PC-3 (cell line): ENCODE measurements around the gene ARF1. TPM values are rescaled to one million over a fixed set of nuclear protein-coding genes. Genes with fewer than 3 reads are reported as not detected.
A peak's percentile ranks its signal among the peaks of the same experiment; 100 is the strongest.

Source experiments
- ATAC-seq: fragments of 200-7000 bp; cut with Tn5 transposase; 2 replicates; pipeline ENCODE4 v1.9.1; 2020; ENCODE audit warnings: mild to moderate bottlenecking, moderate library complexity
- BruUV-seq: library from RNA; stranded (reverse); fragments of 400-500 nt; replicated peaks from 2 replicates; lab custom pipeline; 2021; lab: Mats Ljungman, UMichigan
- CTCF ChIA-PET: fragments of 300-600 bp; sonication (Branson Sonifier 250); formaldehyde crosslinking; loops from one replicate; lab custom pipeline; 2022; ENCODE audit warnings: antibody characterized with exemption; lab: Charles Lee
- POLR2A ChIA-PET: fragments of 300-600 bp; sonication (Branson Sonifier 250); formaldehyde crosslinking; loops from one replicate; lab custom pipeline; 2022; ENCODE audit warnings: antibody characterized with exemption; ENCODE audit not compliant: unreplicated experiment; lab: Charles Lee
- DNase-seq: peaks from one replicate; pipeline ENCODE4 v3.0.0-alpha.2; 2015
- H2AFZ ChIP-seq: fragments of 300-600 bp; sonication (generic); 2 replicates; pipeline ENCODE4 v1.6.0; 2016; ENCODE audit warnings: antibody characterized with exemption, low read length
- H3F3A ChIP-seq: fragments of 300-600 bp; sonication (generic); one replicate; pipeline ENCODE4 v1.6.0; 2017; ENCODE audit warnings: antibody characterized with exemption, low read length, control low read depth, mild to moderate bottlenecking; ENCODE audit not compliant: unreplicated experiment
- H3K27ac ChIP-seq: fragments of 300-600 bp; sonication (generic); 2 replicates; pipeline ENCODE4 v1.5.1; 2016; ENCODE audit warnings: mild to moderate bottlenecking, low read length
- H3K27me3 ChIP-seq: fragments of 300-600 bp; sonication (generic); 2 replicates; pipeline ENCODE4 v1.6.1; 2016; ENCODE audit warnings: low read length, mixed read lengths
- H3K36me3 ChIP-seq: fragments of 300-600 bp; sonication (generic); 2 replicates; pipeline ENCODE4 v1.6.1; 2016; ENCODE audit warnings: low read depth, mixed run types, low read length, mixed read lengths
- H3K4me1 ChIP-seq: fragments of 300-600 bp; sonication (generic); 2 replicates; pipeline ENCODE4 v1.5.1; 2016; ENCODE audit warnings: low read length; ENCODE audit not compliant: insufficient read depth
- H3K4me2 ChIP-seq: fragments of 300-600 bp; sonication (generic); 2 replicates; pipeline ENCODE4 v1.6.0; 2016; ENCODE audit warnings: low read length
- H3K4me3 ChIP-seq: fragments of 300-600 bp; sonication (generic); 2 replicates; pipeline ENCODE4 v1.5.1; 2016; ENCODE audit warnings: mild to moderate bottlenecking, low read length, mixed read lengths
- H3K79me2 ChIP-seq: fragments of 300-600 bp; sonication (generic); 2 replicates; pipeline ENCODE4 v1.6.1; 2017; ENCODE audit warnings: low read length, mixed read lengths
- H3K9ac ChIP-seq: fragments of 300-600 bp; sonication (generic); 2 replicates; pipeline ENCODE4 v1.6.0; 2016; ENCODE audit warnings: mild to moderate bottlenecking, low read length
- H3K9me2 ChIP-seq: fragments of 300-600 bp; sonication (generic); replicated peaks from 2 replicates; pipeline ENCODE4 v1.6.1; 2016; ENCODE audit warnings: mixed run types, low read length, mixed read lengths
- H3K9me3 ChIP-seq: fragments of 300-600 bp; sonication (generic); 2 replicates; pipeline ENCODE4 v1.6.1; 2016; ENCODE audit warnings: low read length, mixed read lengths
- H4K20me1 ChIP-seq: fragments of 300-600 bp; sonication (generic); 2 replicates; pipeline ENCODE4 v1.6.1; 2016; ENCODE audit warnings: low read length, mixed read lengths
- EZH2 ChIP-seq: fragments of 300-600 bp; sonication (generic); IDR thresholded peaks from one replicate; pipeline ENCODE4 v1.6.1; 2017; ENCODE audit warnings: antibody characterized with exemption, mild to moderate bottlenecking, low read length; ENCODE audit not compliant: unreplicated experiment
- EZH2phosphoT487 ChIP-seq: fragments of 300-600 bp; sonication (generic); IDR thresholded peaks from 2 replicates; pipeline ENCODE4 v1.6.1; 2018; ENCODE audit warnings: mild to moderate bottlenecking, antibody characterized with exemption, low read length, borderline replicate concordance
- intact Hi-C: fragments of 100-400 bp; cut with micrococcal nuclease; formaldehyde crosslinking; loops from 2 replicates; pipeline ENCODE4 v1.9.0; 2023
- total RNA-seq: library from RNA; depleted of rRNA; stranded (reverse); fragments of >200 nt; gene quantifications from 2 replicates; pipeline ENCODE4 v1.2.3, GENCODE V29; 2014
- TF ChIP-seq, protein P1 (sequence below): fragments of 300-600 bp; sonication (generic); conservative IDR thresholded peaks from 2 replicates; pipeline ENCODE4 v1.5.1; 2017; ENCODE audit warnings: antibody characterized with exemption, low read depth, mild to moderate bottlenecking, low read length

Gene ARF1
- total RNA-seq, 1 experiment from 2014 or later: 688 TPM

DNA sequence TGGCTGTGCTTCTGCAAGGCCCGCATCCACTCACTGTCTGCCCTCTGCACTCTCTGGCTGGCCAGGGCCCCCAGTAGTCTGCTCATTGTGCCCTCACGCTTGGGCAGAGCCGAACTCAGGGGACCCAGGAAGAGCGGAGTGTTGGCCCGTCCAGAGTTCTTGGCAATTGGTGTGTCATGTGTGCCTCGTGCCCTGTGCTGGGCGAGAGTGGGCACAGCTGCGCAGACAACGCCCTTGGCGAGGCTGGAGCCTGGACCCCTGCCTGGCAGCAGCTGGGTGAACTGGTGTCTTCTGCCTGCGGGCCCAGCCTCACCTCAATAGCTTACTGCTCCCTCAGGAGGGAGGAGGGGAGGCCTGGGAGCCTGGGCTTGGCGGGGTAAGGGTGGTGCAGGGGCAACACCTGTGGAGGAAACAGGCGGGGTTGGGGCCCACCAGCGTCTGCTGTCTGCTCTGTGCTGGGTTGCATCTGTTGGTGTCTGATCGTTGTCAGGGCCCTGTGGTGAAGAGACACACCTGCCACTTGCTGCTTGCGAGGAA lies 59.7 kb downstream of the ARF1 start:
- intact Hi-C loops: loop anchor here (5.0 kb wide), 1 partner anchor 265 kb away; the partner anchor contains the start of gene TRIM11
- Histone ChIP-seq H3K27ac (peak overlapping the region; percentile 44; the same call in 1 of the 2 replicates), H3K36me3 (peaks cover 6% of the 10 kb centered on the region; the same call in 1 of the 2 replicates), H3K4me2 (peak overlapping the region; percentile 98), H3F3A (no peaks in the 10 kb centered on the region), H3K27me3 (no peaks in the 10 kb centered on the region), H3K79me2 (peaks cover 71% of the 10 kb centered on the region), H3K9ac (peak overlapping the region; percentile 89), H3K9me3 (no peaks in the 10 kb centered on the region), H2AFZ (no peak overlapping the region), H3K4me3 (peak overlapping the region; percentile 84), H4K20me1 (peaks cover 57% of the 10 kb centered on the region), H3K4me1 (peaks cover 23% of the 10 kb centered on the region), H3K9me2 (no peaks in the 10 kb centered on the region)
- ATAC-seq (no peak), DNase-seq (no peak)
- ChIA-PET CTCF (interaction anchor here (1.3 kb wide), 1 partner anchor 143 kb away, joined by 8 read pairs; no protein-coding TSS in a partner anchor), POLR2A (interaction anchor here (0.6 kb wide), 1 partner anchor 19 kb away, joined by 3 read pairs; no protein-coding TSS in a partner anchor)
- no peak for TF ChIP-seq EZH2phosphoT487
- TF ChIP-seq, protein P1, sequence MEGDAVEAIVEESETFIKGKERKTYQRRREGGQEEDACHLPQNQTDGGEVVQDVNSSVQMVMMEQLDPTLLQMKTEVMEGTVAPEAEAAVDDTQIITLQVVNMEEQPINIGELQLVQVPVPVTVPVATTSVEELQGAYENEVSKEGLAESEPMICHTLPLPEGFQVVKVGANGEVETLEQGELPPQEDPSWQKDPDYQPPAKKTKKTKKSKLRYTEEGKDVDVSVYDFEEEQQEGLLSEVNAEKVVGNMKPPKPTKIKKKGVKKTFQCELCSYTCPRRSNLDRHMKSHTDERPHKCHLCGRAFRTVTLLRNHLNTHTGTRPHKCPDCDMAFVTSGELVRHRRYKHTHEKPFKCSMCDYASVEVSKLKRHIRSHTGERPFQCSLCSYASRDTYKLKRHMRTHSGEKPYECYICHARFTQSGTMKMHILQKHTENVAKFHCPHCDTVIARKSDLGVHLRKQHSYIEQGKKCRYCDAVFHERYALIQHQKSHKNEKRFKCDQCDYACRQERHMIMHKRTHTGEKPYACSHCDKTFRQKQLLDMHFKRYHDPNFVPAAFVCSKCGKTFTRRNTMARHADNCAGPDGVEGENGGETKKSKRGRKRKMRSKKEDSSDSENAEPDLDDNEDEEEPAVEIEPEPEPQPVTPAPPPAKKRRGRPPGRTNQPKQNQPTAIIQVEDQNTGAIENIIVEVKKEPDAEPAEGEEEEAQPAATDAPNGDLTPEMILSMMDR: no peak
- no peak for TF ChIP-seq EZH2
- no TSS peak for BruUV-seq

DNA sequence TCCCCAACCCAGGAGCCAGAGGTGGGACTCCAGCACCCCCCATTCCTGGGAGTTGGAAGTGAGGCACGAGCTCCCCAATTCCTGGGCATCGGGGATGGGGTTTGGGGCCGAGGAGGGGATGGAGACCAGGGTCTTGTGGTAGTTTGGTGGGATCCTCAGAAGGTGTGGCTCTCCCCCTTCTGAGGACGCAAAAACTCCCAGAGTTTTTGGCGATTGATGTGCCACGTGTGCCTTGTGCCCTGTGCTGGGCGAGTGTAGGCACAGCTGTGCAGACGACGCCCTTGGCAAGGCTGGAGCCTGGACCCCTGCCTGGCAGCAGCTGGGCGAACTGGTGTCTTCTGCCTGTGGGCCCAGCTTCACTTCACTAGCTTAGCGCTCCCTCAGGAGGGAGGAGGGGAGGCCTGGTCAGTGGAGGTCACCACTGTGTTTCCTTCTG lies 60.2 kb downstream of the ARF1 start:
- CTCF ChIA-PET: interaction anchor here (1.3 kb wide), 1 partner anchor 143 kb away, joined by 8 read pairs; no protein-coding TSS in a partner anchor
- TF ChIP-seq EZH2 (no peak), EZH2phosphoT487 (no peak)
- TF ChIP-seq, protein P1: no peak
- no peaks in the 10 kb centered on the region for H3F3A ChIP-seq
- H3K27ac ChIP-seq: no peak overlapping the region
- peaks cover 23% of the 10 kb centered on the region for H3K4me1 ChIP-seq
- peak overlapping the region; percentile 84 for H3K4me3 ChIP-seq
- no TSS peak for BruUV-seq
- intact Hi-C loops: loop anchor here (5.0 kb wide), 1 partner anchor 265 kb away; the partner anchor contains the start of gene TRIM11
- no peak overlapping the region for H3K9ac ChIP-seq
- no peaks in the 10 kb centered on the region for H3K9me2 ChIP-seq
- peaks cover 6% of the 10 kb centered on the region; the same call in 1 of the 2 replicates for H3K36me3 ChIP-seq
- no peak for DNase-seq
- H3K4me2 ChIP-seq: peak overlapping the region; percentile 98
- POLR2A ChIA-PET: no interaction called here
- no peaks in the 10 kb centered on the region for H3K9me3 ChIP-seq
- peaks cover 57% of the 10 kb centered on the region for H4K20me1 ChIP-seq
- peaks cover 74% of the 10 kb centered on the region for H3K79me2 ChIP-seq
- H3K27me3 ChIP-seq: no peaks in the 10 kb centered on the region
- no peak for ATAC-seq
- no peak overlapping the region for H2AFZ ChIP-seq
